Rectal smooth muscle tissue (tissue), 1 donor: Measurements from ENCODE around the gene ANKRD28.
A peak's percentile ranks its signal among the peaks of the same experiment; 100 is the strongest.

ENCODE experiments used
- H3K27ac ChIP-seq: one replicate; pipeline ENCODE4 v1.7.0; 2013; ENCODE audit warnings: low read depth, low read length, inconsistent platforms
- H3K27me3 ChIP-seq: one replicate; pipeline ENCODE4 v1.7.0; 2013; ENCODE audit warnings: low read length; ENCODE audit not compliant: control insufficient read depth, insufficient read depth
- H3K36me3 ChIP-seq: one replicate; pipeline ENCODE4 v1.7.0; 2013; ENCODE audit warnings: low read length; ENCODE audit not compliant: control insufficient read depth, insufficient read depth
- H3K4me1 ChIP-seq: one replicate; pipeline ENCODE4 v1.7.0; 2013; ENCODE audit warnings: low read length; ENCODE audit not compliant: control insufficient read depth, insufficient read depth
- H3K4me3 ChIP-seq: one replicate; pipeline ENCODE4 v1.7.0; 2013; ENCODE audit warnings: low read length
- H3K9ac ChIP-seq: one replicate; pipeline ENCODE4 v1.7.0; 2013; ENCODE audit warnings: low read length

The ANKRD28 gene

DNA sequence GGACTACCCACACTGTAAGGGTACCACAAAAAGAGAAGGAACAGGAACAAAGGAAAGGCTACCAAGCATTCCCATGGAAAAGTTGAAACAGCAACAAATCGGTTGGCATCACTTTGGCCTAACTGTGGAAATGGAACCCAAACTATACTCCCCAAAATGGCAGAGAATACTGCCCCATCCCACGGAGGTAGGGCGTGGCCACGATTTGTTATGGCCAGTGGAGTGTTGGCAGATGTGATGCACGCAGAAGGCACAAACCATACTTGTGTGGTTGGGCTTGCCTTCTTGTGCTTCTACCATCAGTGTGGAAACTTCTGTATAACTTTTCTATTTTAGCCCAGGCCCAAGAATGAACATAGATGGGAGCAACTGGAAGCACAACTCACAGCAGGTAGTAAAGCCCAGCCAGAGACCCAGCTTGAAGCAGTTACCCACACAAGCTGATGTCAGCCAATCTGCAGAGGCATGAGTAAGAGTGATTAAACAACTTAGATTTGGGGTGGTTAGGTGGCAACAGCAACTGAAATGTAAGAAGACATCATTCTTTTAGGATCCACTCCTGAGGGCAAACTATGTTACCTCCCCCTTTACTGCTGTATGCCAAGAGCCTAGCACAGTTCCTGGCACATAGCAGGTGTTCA, 132.1 kb downstream of the ANKRD28 start:
- H3K4me1 ChIP-seq, result peaks cover 5% of the 10 kb centered on the region
- H3K4me3 ChIP-seq, result no peak overlapping the region
- no peaks in the 10 kb centered on the region for H3K36me3 ChIP-seq
- H3K27ac ChIP-seq, result no peak overlapping the region
- H3K27me3 ChIP-seq, result no peaks in the 10 kb centered on the region
- no peak overlapping the region for H3K9ac ChIP-seq

DNA sequence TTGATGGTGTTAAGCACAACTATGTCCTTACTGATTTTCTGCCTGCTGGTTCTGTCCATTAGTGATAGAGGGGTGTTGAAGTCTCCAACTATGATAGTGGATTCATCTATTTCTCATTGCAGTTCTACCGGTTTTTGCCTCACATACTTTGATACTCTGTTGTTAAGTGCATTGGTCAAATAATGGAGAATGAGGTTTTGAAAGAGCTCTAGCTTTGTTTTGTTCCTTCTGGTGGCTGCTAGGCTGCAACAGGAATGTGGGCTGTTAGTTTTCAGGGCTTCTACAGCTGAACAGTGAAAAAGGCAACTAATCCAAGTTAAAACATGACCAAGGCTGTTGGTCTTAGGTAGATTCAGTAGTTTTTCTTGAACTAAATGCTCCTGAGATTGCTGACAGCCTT, 133.6 kb downstream of the ANKRD28 start:
- Histone ChIP-seq H3K27me3 (no peaks in the 10 kb centered on the region), H3K4me1 (peaks cover 5% of the 10 kb centered on the region), H3K4me3 (no peak overlapping the region), H3K36me3 (no peaks in the 10 kb centered on the region), H3K27ac (peak overlapping the region; percentile 47), H3K9ac (no peak overlapping the region)

DNA sequence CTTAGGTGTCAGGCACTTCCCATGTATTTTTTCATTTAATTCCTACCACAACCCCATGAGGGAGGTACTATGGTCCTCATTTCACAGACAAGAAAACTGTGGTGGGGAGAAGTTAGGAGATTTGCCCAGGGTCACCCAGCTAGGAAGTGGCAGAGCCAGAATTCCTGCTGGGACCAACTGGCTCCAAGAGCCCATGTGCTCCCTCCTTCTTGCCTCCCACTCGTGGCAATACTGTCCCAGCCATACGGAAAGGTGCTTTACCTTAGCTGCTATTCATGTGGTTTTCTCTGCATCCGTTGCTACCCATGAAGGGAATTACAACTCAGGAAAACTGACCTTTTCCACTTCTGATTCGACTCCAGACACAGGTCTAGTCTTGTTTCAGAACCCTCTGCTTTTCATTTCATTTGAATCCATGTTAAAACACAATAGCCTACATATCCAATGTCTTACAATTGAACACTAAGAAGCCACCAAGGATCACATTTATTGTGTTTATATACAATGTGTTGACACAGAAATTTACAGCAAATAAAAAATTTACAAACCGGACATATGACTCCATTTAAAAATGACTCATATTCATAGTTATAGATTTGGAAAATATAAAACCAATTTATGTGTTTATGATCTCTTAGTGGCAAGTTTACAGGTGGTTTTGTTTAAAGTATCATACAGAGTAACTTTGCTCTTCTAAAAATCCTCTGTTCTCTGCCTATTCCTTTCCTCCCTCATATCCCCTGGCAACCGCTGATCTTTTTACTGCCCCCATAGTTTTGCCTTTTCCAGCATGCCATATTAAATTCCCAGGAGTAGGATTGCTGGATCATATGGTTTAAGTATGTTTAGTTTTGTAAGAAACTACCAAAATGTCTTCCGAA, 137.5 kb downstream of the ANKRD28 start:
- Histone ChIP-seq H3K9ac (no peak overlapping the region), H3K4me1 (peaks cover 5% of the 10 kb centered on the region), H3K27me3 (no peaks in the 10 kb centered on the region), H3K27ac (no peak overlapping the region), H3K36me3 (no peaks in the 10 kb centered on the region), H3K4me3 (no peak overlapping the region)

GRCh38 chr3:15659254-15659975, 138.4 kb downstream of the ANKRD28 start:
- Histone ChIP-seq H3K4me1 (peaks cover 2% of the 10 kb centered on the region), H3K4me3 (no peak overlapping the region), H3K9ac (no peak overlapping the region), H3K27ac (no peak overlapping the region), H3K36me3 (no peaks in the 10 kb centered on the region), H3K27me3 (no peaks in the 10 kb centered on the region)

- Histone ChIP-seq H3K36me3 (no peaks in the 10 kb centered on the region), H3K4me3 (no peak overlapping the region), H3K4me1 (peaks cover 3% of the 10 kb centered on the region), H3K27ac (no peak overlapping the region), H3K27me3 (no peaks in the 10 kb centered on the region), H3K9ac (no peak overlapping the region)
These were observed 140.8 kb downstream of the ANKRD28 start for GRCh38 chr3:15657016-15657415.

GRCh38 chr3:15656342-15656741, 141.4 kb downstream of the ANKRD28 start:
- Histone ChIP-seq H3K27me3 (no peaks in the 10 kb centered on the region), H3K36me3 (no peaks in the 10 kb centered on the region), H3K27ac (no peak overlapping the region), H3K4me3 (no peak overlapping the region), H3K9ac (no peak overlapping the region), H3K4me1 (peaks cover 3% of the 10 kb centered on the region)

GRCh38 chr3:15654891-15655290, 142.9 kb downstream of the ANKRD28 start:
- H3K27ac ChIP-seq, result no peak overlapping the region

DNA sequence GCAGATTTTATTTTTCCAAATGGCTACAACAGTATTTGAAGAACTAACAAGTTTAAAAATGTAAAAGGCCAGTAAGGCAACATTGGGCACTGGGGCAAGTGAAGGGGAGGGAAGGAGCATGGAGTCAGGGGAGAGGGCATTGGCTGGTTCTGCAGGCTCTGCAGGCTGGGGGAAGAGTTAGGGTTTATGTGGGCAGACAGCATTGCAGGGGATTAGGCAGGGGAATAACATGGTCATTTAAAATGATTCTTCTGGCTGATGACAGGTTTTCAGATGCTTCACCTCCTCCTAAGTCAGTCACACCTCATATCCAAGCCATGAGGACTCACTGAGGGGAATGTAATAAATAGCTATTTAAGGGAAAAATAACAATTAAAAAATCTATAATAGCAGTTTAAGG, 143.7 kb downstream of the ANKRD28 start:
- peaks cover 3% of the 10 kb centered on the region for H3K4me1 ChIP-seq
- no peak overlapping the region for H3K27ac ChIP-seq
- H3K4me3 ChIP-seq, result no peak overlapping the region
- H3K9ac ChIP-seq, result no peak overlapping the region
- H3K36me3 ChIP-seq, result no peaks in the 10 kb centered on the region
- no peaks in the 10 kb centered on the region for H3K27me3 ChIP-seq

More at GRCh38 chr3:15654891-15655290, 142.9 kb downstream of the ANKRD28 start:
- no peaks in the 10 kb centered on the region for H3K36me3 ChIP-seq
- no peaks in the 10 kb centered on the region for H3K27me3 ChIP-seq
- H3K9ac ChIP-seq, result no peak overlapping the region
- H3K4me1 ChIP-seq, result peaks cover 3% of the 10 kb centered on the region
- H3K4me3 ChIP-seq, result no peak overlapping the region

DNA sequence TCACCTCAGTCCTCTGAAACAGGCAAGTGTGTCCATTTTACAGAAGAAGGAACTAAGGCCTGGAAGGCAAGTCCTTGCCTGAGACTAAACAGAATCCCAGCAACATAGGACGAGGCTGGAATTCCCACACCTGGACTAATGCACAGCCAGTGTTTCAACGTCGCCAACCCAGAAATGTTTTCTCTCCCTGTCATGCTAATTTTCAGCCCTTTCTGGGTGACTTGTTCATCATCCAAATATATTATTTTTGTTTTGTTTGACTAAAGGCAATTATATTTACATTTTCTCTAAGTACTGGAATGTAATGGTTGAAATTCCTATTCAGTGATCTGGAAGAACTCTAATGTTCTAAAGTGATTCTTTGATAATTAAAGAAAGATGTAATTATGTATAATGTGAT, 144.5 kb downstream of the ANKRD28 start:
- Histone ChIP-seq H3K27ac (no peak overlapping the region), H3K36me3 (no peaks in the 10 kb centered on the region), H3K9ac (no peak overlapping the region), H3K4me3 (no peak overlapping the region), H3K27me3 (no peaks in the 10 kb centered on the region), H3K4me1 (peaks cover 3% of the 10 kb centered on the region)

DNA sequence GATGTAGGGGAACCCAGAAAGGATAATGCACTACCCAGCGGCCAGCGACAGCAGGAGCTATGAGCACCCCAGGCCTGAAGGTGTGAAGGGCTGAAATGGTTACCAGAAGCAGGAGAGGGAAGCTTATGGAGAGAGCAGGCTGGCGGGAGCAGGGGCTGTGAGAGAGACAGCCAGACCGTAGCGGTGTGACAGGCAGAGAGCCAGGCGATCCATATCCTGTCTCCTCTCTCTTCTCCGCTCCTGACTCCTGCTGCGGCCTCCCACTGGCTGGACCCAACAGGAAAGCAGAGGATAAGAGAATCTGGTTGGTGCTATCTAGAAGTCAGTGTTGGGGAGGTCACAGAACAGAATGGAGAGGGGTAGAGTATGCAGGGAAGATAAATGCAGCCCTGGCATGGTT, 146.4 kb downstream of the ANKRD28 start:
- Histone ChIP-seq H3K4me3 (no peak overlapping the region), H3K9ac (no peak overlapping the region), H3K36me3 (no peaks in the 10 kb centered on the region), H3K27me3 (no peaks in the 10 kb centered on the region), H3K27ac (no peak overlapping the region), H3K4me1 (peaks cover 16% of the 10 kb centered on the region)

GRCh38 chr3:15649858-15650257, 147.9 kb downstream of the ANKRD28 start:
- H3K4me1 ChIP-seq, result peaks cover 27% of the 10 kb centered on the region
- H3K4me3 ChIP-seq, result no peak overlapping the region
- H3K36me3 ChIP-seq, result no peaks in the 10 kb centered on the region
- H3K27ac ChIP-seq, result no peak overlapping the region
- no peaks in the 10 kb centered on the region for H3K27me3 ChIP-seq
- no peak overlapping the region for H3K9ac ChIP-seq

DNA sequence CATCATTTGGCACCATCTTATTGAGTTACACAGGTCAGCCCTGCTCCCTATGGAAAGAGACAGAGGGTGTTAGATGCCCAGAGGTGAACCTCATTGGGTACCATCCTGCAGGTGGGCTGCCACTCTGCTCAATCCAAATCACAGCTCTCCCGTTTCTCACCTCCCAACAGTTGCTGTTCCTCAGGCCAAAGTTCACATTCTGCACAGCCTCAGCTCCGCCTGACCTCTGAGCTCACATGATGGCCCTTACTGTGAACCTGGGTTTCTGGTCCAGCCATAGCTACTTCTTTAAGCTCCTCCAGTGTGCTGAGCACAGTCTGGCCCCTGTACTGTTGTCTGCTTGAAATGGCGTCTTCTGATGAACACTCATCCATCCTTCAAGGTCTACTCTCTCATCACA, 148.4 kb downstream of the ANKRD28 start:
- no peaks in the 10 kb centered on the region for H3K27me3 ChIP-seq
- H3K27ac ChIP-seq, result no peak overlapping the region
- no peak overlapping the region for H3K4me3 ChIP-seq
- H3K36me3 ChIP-seq, result no peaks in the 10 kb centered on the region
- H3K9ac ChIP-seq, result no peak overlapping the region
- peaks cover 27% of the 10 kb centered on the region for H3K4me1 ChIP-seq
